ENCODE data around the gene NTNG1. TPM values are rescaled to one million over a fixed set of nuclear protein-coding genes. Genes with fewer than 3 reads are reported as not detected.

Gene NTNG1
- total RNA-seq, 1 experiment from 2014 or later, result 2.3 TPM

GRCh38 chr1:107183011-107183410 lies 42.2 kb downstream of the NTNG1 start:
- CTCF ChIA-PET, result interaction anchor here (5.0 kb wide), 1 partner anchor 14 kb away, joined by 20 read pairs; no protein-coding TSS in a partner anchor
- no peak for DNase-seq (ENCODE audit: low spot score)
- Mint-ChIP-seq H3K27ac (peak overlapping the region; percentile 22; the same call in 1 of the 2 replicates), H3K36me3 (peaks cover 4% of the 10 kb centered on the region; the same call in 1 of the 2 replicates), H3K4me3 (no peak overlapping the region), H3K27me3 (ENCODE audit: low read depth) (no peaks in the 10 kb centered on the region), H3K9me3 (no peaks in the 10 kb centered on the region), H3K4me1 (peaks cover 71% of the 10 kb centered on the region)
- POLR2A ChIA-PET, result no interaction called here
- TF ChIP-seq ZNF219 (CRISPR knock-in tag; IDR thresholded peaks at IDR 0.05; ENCODE audit: borderline replicate concordance), result no peak
- no peak for TF ChIP-seq TCF7 (CRISPR knock-in tag; IDR thresholded peaks at IDR 0.05; ENCODE audit: low read depth)
- no peak for TF ChIP-seq MXD4 (CRISPR knock-in tag; IDR thresholded peaks at IDR 0.05; ENCODE audit: borderline replicate concordance)
- no peak for TF ChIP-seq SMAD4 (CRISPR knock-in tag; IDR thresholded peaks at IDR 0.05)
- TF ChIP-seq, protein P1, sequence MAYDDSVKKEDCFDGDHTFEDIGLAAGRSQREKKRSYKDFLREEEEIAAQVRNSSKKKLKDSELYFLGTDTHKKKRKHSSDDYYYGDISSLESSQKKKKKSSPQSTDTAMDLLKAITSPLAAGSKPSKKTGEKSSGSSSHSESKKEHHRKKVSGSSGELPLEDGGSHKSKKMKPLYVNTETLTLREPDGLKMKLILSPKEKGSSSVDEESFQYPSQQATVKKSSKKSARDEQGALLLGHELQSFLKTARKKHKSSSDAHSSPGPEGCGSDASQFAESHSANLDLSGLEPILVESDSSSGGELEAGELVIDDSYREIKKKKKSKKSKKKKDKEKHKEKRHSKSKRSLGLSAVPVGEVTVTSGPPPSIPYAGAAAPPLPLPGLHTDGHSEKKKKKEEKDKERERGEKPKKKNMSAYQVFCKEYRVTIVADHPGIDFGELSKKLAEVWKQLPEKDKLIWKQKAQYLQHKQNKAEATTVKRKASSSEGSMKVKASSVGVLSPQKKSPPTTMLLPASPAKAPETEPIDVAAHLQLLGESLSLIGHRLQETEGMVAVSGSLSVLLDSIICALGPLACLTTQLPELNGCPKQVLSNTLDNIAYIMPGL (CRISPR knock-in tag; IDR thresholded peaks at IDR 0.05), result no peak
- TF ChIP-seq NR1H2 (CRISPR knock-in tag; IDR thresholded peaks at IDR 0.05), result no peak
- TF ChIP-seq, protein P2, sequence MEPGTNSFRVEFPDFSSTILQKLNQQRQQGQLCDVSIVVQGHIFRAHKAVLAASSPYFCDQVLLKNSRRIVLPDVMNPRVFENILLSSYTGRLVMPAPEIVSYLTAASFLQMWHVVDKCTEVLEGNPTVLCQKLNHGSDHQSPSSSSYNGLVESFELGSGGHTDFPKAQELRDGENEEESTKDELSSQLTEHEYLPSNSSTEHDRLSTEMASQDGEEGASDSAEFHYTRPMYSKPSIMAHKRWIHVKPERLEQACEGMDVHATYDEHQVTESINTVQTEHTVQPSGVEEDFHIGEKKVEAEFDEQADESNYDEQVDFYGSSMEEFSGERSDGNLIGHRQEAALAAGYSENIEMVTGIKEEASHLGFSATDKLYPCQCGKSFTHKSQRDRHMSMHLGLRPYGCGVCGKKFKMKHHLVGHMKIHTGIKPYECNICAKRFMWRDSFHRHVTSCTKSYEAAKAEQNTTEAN (CRISPR knock-in tag; IDR thresholded peaks at IDR 0.05), result no peak
- no peak for TF ChIP-seq ZMAT4 (CRISPR knock-in tag; IDR thresholded peaks at IDR 0.05)
- no peak for TF ChIP-seq E2F5 (CRISPR knock-in tag; IDR thresholded peaks at IDR 0.05)
- TF ChIP-seq SMAD3 (CRISPR knock-in tag; IDR thresholded peaks at IDR 0.05; ENCODE audit: borderline replicate concordance), result no peak
- TF ChIP-seq GRHL2 (CRISPR knock-in tag; IDR thresholded peaks at IDR 0.05; ENCODE audit: insufficient replicate concordance, severe bottlenecking), result no peak
- TF ChIP-seq CDX4 (CRISPR knock-in tag; IDR thresholded peaks at IDR 0.05; ENCODE audit: borderline replicate concordance), result no peak
- TF ChIP-seq, protein P3, sequence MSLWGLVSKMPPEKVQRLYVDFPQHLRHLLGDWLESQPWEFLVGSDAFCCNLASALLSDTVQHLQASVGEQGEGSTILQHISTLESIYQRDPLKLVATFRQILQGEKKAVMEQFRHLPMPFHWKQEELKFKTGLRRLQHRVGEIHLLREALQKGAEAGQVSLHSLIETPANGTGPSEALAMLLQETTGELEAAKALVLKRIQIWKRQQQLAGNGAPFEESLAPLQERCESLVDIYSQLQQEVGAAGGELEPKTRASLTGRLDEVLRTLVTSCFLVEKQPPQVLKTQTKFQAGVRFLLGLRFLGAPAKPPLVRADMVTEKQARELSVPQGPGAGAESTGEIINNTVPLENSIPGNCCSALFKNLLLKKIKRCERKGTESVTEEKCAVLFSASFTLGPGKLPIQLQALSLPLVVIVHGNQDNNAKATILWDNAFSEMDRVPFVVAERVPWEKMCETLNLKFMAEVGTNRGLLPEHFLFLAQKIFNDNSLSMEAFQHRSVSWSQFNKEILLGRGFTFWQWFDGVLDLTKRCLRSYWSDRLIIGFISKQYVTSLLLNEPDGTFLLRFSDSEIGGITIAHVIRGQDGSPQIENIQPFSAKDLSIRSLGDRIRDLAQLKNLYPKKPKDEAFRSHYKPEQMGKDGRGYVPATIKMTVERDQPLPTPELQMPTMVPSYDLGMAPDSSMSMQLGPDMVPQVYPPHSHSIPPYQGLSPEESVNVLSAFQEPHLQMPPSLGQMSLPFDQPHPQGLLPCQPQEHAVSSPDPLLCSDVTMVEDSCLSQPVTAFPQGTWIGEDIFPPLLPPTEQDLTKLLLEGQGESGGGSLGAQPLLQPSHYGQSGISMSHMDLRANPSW (CRISPR knock-in tag; conservative IDR thresholded peaks at IDR 0.05; ENCODE audit: low read depth), result no peak
- TF ChIP-seq ZNF512 (CRISPR knock-in tag; IDR thresholded peaks at IDR 0.05; ENCODE audit: borderline replicate concordance), result no peak
- no peak for TF ChIP-seq CREM (CRISPR knock-in tag; IDR thresholded peaks at IDR 0.05)
- ATAC-seq, result no peak

Measured in WTC11 (cell line).